GM18858 (cell line): ENCODE data around the gene TMEM144.
"Not testable (repeated sequence)": the region's sequence is repeated elsewhere in the genome, so short reads cannot be mapped to it uniquely, and the experiment has no call there.

ENCODE experiments used
- ATAC-seq: cut with Tn5 transposase; IDR thresholded peaks from one replicate; pipeline ENCODE4 v1.9.1; 2021; ENCODE audit not compliant: unreplicated experiment

The TMEM144 gene

DNA sequence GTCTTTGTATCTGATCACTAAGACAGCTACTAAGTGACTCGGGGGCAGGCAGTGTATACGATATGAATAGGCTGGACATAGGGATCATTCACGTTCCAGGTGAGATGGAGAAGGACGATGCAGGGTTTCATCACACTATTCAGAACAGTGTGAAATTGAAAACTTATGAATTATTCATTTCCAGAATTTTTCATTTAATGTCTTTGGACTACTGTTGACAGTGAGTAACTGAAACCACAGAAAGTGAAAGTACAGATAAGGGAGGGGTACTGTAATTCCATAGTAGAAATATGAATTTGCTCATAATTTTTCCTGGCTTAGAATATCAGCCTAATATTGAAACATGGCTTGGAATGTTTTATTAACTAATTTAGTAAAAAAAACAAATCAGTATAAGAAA lies 24.4 kb downstream of the TMEM144 start:
- no peak for ATAC-seq

DNA sequence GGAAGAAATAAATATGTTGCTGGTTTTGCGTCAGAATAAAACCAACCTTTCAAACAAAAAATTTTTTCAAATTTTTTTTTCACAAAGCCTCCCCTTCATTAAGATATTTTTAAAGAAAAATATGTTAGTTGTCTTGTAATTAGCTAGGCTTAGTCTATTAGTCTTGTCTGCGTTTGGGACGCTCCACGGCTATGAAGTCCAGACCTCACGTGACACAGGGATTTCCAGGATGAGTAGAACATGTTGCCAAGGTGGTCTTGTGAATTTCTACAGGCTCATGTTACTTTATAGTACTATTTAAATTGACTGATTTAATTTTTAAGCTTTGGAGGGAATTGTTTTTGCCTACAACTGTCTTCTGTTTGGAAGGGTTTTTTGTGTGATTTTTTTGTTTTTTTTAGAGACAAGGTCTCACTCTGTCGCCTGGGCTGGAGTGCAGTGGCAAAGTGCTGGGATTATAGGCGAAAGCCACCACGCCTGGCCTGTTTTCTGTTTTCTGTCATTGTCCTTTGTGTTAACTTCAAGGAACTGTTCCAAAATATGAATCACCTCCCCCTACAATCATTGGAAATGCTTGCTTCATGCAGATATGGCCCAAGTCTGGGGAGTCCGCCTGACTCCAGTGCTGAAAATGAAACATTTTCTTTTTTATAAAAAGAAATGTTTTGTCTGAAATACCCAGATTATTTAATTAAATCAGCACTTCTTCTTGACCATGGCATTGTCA lies 26.2 kb downstream of the TMEM144 start:
- no peak for ATAC-seq

DNA sequence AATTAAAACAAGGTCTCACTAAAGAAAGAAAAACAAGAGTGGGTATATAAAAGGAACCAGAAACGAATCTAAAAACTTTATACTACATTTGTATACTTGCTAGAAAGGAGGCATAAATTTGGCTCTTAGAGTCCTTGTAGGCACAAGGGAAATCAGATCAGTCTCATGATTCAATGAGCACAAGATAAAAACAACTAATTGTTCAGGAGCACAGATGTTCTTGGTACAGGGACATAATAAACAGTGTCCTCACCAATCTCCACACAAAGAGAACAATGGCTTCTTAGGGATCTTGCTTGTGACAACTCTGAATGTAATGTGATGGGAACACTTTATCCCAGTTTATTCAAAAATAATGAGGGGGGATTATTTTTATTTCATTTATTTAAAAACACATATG lies 28.3 kb downstream of the TMEM144 start:
- ATAC-seq, result no peak

DNA sequence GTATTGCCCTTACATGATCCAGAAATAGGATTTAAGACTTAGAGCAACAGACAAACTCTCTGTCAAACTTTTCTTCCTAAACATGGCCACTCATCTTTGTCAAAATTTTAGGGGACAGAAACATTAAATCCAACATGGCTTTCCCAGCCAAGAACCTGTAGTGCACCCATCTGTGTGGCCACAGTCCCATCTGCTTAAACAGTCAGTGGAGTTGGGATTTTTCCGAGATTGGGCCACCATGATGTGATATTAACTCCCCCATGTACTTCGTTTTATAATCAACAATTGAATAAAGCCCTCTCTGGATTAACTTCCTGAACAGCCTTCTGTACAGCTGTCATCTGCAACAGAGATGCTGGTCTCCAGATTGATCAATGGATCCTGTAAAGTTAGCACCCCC lies 28.9 kb downstream of the TMEM144 start:
- no peak for ATAC-seq

DNA sequence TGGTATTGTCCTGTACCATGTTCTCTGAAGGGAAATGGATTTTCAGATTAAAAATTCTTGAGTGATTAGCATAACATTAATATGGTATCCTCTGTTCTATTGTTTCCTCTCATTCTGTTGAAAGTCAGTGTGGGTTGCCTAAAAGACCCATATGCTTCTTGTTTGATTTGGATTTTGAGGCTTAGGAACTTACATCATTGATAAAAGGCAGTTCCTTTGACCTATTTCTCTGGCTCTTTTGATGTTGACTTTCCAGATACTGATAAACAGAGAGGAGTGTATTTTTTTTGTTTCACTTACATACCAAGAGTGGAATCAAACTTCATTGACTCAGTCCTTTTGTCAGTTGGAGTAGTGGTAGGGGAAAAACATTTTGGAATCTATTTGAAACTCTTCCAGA lies 32.8 kb downstream of the TMEM144 start:
- no peak for ATAC-seq

DNA sequence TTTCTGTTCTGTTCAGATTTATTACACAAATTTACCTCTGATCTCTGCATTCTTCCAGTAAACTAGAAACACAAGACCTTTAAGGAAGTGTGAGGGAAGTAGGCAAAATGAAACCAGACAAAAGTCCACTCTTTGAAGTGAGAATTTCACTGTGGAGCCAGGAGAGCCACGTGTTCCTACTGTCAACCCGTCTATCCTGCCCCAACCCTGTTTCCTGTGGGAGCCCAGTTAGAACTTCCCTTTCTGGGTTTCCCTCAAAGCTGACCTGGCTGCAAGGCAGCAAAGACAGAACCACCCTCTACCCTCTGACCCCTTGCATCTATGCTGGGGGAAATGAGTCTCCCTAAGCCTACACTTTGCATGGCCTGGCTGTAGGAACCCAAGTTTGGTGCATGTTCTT lies 40.0 kb downstream of the TMEM144 start:
- ATAC-seq, result no peak

DNA sequence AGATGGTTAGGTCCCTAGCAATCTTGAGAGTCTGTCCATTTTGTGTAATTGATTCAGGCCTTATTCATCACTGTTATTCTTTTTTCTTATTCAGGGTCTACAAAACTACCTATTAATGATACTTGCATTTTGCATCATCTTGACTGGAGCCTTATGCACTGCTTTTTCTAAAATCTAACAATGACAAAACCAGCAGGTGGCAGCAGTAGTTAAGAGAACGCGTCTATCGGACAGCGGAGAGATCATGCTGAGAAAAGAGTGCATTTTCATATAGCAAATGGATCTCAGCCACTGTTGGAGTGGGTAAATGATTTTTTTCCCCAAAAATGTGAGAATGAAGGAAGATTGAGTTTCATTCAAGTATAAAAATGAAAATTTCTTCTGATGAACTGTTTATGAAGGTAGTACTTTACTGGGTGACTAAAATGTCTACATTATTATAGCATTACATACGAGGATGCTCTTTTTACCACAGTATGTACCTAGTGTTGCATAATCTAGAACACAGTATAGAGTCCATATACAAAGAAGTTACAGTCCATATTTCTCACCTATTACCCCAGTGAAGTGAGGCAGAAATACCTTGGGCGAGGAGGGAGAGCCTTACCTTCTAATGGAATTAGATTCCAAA lies 43.2 kb downstream of the TMEM144 start:
- peak; percentile 79 for ATAC-seq

DNA sequence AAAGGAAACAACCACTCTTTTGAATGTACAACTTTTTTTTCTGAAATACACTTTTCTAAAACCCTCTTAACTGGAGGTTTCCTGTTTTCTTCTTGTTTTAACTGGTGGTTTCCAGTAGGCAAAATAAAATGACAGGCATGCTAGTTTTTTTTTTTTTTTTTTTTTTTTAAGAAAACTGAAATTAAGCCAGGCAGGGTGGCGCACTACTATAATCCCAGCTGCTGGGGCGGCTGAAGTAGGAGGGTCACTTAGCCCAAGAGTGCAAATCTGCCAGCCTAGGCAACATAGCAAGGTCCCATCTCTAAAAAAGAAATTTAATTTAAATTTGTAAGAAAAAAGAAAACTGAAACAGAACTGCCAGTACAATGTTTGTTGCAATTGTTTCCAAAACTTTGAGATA lies 44.0 kb downstream of the TMEM144 start:
- no peak for ATAC-seq

DNA sequence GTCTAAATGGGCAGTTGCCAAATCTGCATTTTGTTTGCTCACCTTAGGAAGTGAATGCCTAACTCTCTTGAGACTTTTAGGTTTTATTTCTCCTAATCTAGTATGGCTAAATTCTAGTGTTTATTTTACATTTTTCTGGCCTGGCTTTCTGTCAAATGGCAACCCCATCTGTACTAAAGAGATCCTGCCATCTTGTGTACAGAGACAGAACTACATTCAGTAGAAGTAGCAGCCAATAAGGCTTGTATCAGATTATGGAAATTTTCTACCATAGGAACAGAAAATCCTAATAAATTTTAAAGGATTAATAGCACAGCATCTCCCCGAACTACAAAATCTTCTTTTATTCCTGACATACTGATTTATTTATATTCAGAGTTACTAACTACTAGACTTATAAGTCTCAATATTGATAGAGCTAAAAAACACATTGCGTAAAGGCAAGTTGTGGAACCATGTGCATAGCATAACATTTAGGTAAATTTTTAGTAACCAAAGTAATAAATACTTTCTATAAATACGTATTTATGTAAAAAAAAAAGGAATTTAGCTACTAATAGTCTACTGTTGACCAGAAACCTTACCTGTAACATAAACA lies 45.5 kb downstream of the TMEM144 start:
- ATAC-seq, result peak; percentile 57

DNA sequence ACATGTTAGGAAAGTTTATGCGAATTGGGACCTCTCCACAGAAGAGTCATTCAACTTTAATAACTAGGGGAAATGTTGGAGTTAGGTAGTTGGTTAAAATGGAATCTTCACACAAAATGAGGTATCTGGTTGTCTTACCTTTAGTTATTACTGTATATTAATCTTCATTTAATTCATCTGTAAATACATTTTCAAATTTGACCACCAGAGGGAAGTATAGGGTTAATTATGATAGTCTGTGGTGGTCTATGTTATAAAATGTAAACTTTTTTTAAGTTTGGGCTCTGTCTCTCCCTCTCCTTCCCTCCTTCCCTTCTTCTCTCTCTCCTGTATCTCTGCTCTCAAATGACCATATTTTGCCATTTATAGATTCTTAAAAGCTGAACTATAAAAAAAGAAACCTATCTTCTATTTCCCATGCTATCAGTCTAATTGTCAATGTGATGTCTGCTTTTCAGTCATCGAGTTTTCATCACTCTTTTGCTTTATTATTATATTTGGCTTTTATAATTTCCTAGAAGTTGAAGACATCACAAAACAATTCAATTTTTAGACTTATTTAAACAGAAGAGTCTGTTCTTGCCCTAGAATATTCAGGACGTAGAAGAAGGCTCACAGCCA lies 49.8 kb downstream of the TMEM144 start:
- ATAC-seq, result no peak

DNA sequence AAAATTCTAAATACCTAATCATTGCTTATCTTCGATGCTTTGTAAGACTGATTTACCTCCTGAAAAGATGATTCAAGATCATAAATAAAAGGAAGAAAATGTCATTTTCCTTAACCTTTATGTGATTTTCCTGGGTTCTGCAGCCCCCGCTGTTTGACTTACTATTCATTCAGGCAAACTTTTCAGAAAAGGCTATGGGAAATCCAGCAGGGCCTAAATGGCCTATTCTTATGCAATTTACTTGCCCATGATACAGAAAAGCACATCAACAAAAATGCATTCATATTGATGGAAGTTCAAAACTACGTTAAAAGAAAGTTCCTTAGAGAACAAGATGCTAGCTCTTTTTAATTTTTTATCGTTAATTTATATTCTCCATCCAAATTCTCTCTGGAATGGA lies 51.2 kb downstream of the TMEM144 start:
- ATAC-seq, result no peak

DNA sequence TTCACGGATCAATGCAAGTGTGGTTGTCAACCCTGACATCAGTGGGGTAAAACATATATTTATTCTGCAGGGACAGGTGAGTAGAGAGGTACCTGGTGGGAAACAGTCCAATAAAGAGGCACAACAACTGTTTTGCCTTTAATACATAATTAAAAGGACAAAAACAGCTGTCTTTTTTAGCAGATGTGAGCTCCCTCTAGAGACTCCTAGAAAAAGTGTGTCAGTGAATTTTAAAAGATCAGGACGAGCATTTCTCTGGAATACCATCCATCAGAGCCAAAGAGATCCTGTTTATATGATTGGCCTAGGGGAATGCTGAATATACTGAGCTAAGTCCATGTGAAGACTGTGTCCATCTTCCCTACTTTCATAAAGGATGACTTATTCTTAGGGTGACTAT lies 58.3 kb downstream of the TMEM144 start:
- ATAC-seq, result no peak

DNA sequence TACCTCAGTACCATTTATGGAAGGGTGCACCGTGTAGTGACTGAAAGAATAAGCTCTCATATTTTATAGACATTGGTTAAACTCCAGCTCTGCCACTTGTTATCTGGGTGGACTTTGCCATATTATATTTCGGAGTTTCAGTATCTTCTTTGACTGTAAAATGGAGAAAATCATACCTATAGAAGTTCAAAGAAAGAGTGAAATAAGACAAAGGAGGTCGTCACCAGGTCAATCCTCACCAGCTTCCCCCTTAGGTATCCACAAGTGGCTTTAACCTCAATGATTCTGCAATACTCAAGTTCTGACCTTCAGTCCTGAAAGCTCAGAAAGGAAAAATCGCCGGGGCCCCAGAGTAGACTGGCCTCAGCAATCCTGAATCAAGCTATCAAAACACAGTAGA lies 64.3 kb downstream of the TMEM144 start:
- no peak for ATAC-seq

DNA sequence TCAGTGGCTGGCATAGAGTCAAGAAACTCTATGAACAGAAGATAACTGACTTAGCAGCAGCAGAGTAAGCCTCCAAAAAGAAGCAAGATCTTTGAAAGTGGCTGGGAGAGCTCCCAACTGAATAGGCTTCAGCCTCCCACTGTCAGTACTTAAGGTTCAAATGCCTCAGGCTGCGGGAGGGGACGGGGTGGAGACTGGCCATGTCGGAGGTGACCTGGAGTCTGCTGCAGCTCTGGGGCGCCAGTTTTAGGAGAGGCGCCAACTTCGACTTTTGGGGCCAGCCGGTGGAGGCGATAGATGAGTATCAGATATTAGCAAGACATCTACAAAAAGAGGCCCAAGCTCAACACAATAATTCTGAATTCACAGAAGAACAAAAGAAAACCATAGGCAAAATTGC lies 67.3 kb downstream of the TMEM144 start:
- ATAC-seq, result no peak

DNA sequence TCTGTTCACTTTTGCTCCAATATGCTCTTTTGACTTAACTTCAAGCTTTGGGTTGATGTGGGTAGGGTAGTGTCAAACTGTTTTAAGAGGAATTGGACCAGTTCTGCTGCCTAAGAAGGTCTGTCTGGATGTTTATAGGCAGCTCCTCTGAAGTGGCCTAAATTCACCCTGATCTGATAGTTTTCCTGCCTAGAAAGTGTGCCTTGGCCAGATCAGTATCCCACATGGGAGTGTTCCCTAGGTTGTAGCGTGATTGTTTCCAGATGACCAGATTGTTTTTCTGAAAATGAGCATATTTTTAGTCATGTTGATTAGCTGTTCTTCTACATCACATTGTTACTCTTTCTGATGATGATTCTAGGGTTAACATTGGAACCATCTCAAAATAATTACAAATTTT lies 68.8 kb downstream of the TMEM144 start:
- ATAC-seq, result not testable (repeated sequence)

DNA sequence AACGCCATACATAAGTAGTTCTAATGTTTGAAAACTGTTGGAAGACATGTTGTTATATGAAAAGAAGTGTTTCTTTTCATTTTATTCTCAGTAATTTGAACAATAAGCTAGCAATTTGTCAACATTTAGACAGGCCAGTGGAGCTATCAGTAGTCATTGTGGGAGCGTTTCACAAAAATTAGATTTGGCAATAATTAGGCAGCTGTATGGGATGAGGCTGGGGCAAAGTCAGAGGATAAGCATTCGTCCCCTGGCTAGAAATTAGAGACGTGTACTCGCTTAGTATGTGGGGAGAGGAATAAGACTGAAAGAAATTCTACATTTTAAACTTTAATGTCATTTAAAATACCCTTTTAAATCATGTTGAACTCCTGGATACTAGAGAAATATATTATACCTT lies 70.6 kb downstream of the TMEM144 start:
- no peak for ATAC-seq

DNA sequence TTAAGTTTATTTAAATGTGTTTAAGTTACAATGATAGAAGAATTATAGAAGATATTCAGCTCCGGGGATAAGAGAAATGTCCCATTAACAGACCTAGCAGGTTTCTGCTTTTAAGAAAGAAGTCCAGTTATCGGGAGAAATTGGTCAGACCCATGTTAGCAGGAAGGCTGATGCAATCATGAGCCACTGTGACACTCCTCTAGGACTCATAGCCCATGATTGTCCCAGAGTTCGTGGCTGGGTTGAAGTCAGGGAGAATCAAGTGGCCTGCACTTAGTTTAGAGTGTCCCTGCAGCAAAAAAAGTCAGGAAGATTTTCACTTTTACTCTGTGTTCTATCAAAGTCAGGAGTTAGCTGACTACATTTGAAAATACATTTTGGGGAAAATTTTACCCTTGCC lies 72.0 kb downstream of the TMEM144 start:
- ATAC-seq, result no peak

DNA sequence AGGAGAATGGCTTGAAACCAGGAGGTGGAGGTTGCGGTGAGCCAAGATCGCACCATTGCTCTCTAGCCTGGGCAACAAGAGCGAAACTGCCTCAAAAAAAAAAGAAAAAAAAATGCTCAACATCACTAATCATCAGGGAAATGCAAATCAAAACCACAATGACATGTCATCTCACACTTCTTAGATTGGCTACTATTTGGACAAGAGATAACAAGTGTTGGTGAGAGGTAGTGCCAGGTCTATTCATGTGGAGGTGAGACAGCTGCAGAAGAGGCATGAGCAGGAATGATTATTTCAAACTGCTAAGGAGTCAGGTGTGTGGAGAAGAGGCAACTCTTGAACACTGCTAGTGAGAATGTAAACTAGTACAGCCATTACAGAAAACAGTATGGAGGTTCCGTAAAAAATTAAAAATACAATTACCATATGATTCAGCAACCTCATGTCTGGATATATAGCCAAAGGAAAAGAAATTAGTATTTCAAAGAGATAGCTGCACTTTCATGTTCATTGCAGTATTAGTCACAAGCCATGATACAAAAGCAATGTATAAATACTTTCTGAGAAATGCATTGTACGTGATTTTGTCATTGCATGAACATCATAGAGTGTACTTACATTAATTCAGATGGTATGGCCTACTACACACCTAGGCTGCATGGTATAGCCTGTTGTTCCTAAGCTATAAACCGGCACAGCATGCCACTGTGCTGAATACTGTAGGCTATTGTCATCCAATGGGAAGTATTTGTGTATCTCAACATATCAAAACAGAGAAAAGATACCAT lies 75.3 kb downstream of the TMEM144 start:
- peak; percentile 38 for ATAC-seq

DNA sequence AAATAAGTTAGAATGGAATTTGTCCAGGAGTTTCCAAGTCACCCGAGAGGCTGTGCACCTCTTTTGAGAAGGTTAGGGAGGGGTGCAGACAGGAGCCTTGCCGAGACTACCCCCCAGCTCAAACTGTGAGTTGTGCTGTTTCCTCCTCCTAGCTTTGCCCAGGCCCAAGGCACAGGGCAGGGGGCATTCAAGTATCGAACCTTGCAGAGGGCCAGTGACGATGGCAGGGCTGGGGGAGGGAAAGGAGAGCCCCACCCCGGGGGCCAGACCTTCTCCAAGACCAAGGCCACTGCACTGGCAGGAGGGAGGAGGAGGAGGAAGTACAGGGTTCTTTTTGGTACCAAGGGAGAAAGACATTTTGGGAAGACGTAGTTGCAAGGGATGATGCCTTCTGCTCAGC lies 80.6 kb downstream of the TMEM144 start:
- no peak for ATAC-seq

DNA sequence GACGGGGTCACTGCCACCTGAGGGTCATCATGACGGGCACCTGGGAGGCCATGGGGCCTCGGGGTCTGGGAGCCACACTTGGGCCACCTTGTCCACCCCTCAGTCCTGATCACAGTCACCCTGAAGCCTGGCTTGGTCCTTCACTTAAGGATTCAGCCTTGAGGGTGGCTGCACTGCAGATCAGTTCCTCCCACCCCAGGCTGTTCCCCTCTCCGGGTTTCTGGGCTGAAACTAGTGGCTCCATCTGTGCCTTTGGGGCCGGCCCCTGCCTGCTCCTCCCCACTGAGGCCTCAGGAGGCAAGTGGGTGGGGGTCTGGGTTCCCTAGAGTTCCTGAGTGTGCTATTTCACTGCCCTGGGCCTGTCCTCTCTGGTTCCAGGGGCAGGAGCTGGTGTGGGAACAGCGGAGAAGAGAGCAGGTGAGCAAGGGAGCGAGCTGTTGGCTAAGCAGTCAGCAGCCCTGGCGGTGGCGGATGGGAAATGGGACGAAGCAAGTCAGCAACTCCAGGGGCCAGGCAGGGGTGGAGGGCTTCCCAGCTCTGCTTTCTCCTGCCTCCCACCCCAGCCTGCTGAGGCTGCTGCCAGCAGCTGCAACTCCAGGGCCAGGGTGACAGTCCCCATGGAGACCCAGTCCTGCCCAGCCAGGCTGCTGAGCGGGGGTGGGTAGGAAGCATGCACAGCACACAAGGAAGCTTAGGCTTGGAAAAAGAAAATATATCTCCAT lies 81.2 kb downstream of the TMEM144 start:
- ATAC-seq, result no peak

DNA sequence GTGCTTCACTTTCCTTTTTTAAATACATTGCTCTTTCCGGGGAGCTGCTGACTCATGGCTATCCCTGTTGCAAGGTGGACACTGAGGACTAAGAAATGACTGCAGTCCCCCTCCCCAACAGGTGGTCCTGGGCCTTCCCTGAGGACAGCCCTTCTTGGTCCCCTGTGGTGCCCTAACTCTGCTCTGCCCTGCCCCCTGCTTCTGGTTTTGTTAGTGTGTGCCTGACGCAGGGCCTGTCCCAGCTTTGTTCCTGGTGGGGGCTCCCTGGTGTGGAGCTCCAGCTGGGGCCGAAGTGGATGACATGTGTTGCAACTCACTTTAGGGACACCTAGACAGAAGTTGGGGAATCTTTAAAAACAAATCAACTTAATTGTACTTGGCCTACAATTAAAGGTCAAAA lies 81.9 kb downstream of the TMEM144 start:
- ATAC-seq, result no peak
